ENCODE results near the gene SYNE3.
A peak's percentile ranks its signal among the peaks of the same experiment; 100 is the strongest.

The SYNE3 gene

GRCh38 chr14:95540236-95540855 is 23.9 kb upstream of the SYNE3 start:
- no peak for DNase-seq (ENCODE audit: low spot score)

- DNase-seq (ENCODE audit: low spot score): no peak
These were observed 22.5 kb upstream of the SYNE3 start for GRCh38 chr14:95538801-95539509.

GRCh38 chr14:95537298-95538089 is 21.0 kb upstream of the SYNE3 start:
- DNase-seq (ENCODE audit: low spot score): no peak

- no peak for DNase-seq (ENCODE audit: low spot score)
These were observed 20.2 kb upstream of the SYNE3 start for GRCh38 chr14:95536671-95537070.

GRCh38 chr14:95536036-95536593 is 19.7 kb upstream of the SYNE3 start:
- no peak for DNase-seq (ENCODE audit: low spot score)

GRCh38 chr14:95535226-95536021 is 19.0 kb upstream of the SYNE3 start:
- DNase-seq (ENCODE audit: low spot score): peak; percentile 46

GRCh38 chr14:95534299-95535225 is 18.1 kb upstream of the SYNE3 start, which contains the start of gene GLRX5:
Gene GLRX5 (plus strand): TSS chr14:95535050. CDS start chr14:95535090, 40 bp downstream.
- peak; percentile 100 for DNase-seq (ENCODE audit: low spot score)

GRCh38 chr14:95533822-95534221 is 17.4 kb upstream of the SYNE3 start:
- no peak for DNase-seq (ENCODE audit: low spot score)

GRCh38 chr14:95533391-95533821 is 17.0 kb upstream of the SYNE3 start:
- peak; percentile 69 for DNase-seq (ENCODE audit: low spot score)

GRCh38 chr14:95531969-95532368 is 15.5 kb upstream of the SYNE3 start:
- DNase-seq (ENCODE audit: low spot score): no peak

- no peak for DNase-seq (ENCODE audit: low spot score)
These were observed 15.0 kb upstream of the SYNE3 start for GRCh38 chr14:95531473-95531872.

GRCh38 chr14:95530473-95531276 is 14.2 kb upstream of the SYNE3 start:
- no peak for DNase-seq (ENCODE audit: low spot score)

- DNase-seq (ENCODE audit: low spot score): no peak
These were observed 12.8 kb upstream of the SYNE3 start for GRCh38 chr14:95529216-95529615.

- peak; percentile 72 for DNase-seq (ENCODE audit: low spot score)
These were observed 11.0 kb upstream of the SYNE3 start for GRCh38 chr14:95527387-95528002.

GRCh38 chr14:95526483-95527386 is 10.3 kb upstream of the SYNE3 start:
- DNase-seq (ENCODE audit: low spot score): no peak

- no peak for DNase-seq (ENCODE audit: low spot score)
These were observed 9.5 kb upstream of the SYNE3 start for GRCh38 chr14:95525999-95526398.

- DNase-seq (ENCODE audit: low spot score): no peak
These were observed 8.5 kb upstream of the SYNE3 start for GRCh38 chr14:95524706-95525512.

Measured in NAMALWA (cell line).